Measurements from ENCODE around the gene SMCHD1.

The SMCHD1 gene

GRCh38 chr18:2654928-2655177 is 673 bp upstream of the SMCHD1 start:
- no peak for TF ChIP-seq TAF1 (IDR thresholded peaks at IDR 0.05; ENCODE audit: borderline replicate concordance, insufficient read depth, low read length)
- TF ChIP-seq SIN3A (IDR thresholded peaks at IDR 0.05; ENCODE audit: borderline replicate concordance, insufficient read depth, low read length): no peak
- no peak for TF ChIP-seq FOXP2 (optimal IDR thresholded peaks at IDR 0.05; ENCODE audit: borderline replicate concordance, extremely low read depth, extremely low read length, insufficient read depth)
- TF ChIP-seq POLR2AphosphoS5 (IDR thresholded peaks at IDR 0.05; ENCODE audit: low read depth, low read length): no peak
- TF ChIP-seq, protein P1, sequence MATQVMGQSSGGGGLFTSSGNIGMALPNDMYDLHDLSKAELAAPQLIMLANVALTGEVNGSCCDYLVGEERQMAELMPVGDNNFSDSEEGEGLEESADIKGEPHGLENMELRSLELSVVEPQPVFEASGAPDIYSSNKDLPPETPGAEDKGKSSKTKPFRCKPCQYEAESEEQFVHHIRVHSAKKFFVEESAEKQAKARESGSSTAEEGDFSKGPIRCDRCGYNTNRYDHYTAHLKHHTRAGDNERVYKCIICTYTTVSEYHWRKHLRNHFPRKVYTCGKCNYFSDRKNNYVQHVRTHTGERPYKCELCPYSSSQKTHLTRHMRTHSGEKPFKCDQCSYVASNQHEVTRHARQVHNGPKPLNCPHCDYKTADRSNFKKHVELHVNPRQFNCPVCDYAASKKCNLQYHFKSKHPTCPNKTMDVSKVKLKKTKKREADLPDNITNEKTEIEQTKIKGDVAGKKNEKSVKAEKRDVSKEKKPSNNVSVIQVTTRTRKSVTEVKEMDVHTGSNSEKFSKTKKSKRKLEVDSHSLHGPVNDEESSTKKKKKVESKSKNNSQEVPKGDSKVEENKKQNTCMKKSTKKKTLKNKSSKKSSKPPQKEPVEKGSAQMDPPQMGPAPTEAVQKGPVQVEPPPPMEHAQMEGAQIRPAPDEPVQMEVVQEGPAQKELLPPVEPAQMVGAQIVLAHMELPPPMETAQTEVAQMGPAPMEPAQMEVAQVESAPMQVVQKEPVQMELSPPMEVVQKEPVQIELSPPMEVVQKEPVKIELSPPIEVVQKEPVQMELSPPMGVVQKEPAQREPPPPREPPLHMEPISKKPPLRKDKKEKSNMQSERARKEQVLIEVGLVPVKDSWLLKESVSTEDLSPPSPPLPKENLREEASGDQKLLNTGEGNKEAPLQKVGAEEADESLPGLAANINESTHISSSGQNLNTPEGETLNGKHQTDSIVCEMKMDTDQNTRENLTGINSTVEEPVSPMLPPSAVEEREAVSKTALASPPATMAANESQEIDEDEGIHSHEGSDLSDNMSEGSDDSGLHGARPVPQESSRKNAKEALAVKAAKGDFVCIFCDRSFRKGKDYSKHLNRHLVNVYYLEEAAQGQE (IDR thresholded peaks at IDR 0.05; ENCODE audit: insufficient read depth in 1 of 2, low read depth in 2 of 2, low read length in 2 of 2): no peak

- no peak for TF ChIP-seq TAF1 (IDR thresholded peaks at IDR 0.05; ENCODE audit: borderline replicate concordance, insufficient read depth, low read length)
- TF ChIP-seq, protein P1 (IDR thresholded peaks at IDR 0.05; ENCODE audit: insufficient read depth in 1 of 2, low read depth in 2 of 2, low read length in 2 of 2): no peak
- no peak for TF ChIP-seq POLR2AphosphoS5 (IDR thresholded peaks at IDR 0.05; ENCODE audit: low read depth, low read length)
- TF ChIP-seq FOXP2 (optimal IDR thresholded peaks at IDR 0.05; ENCODE audit: borderline replicate concordance, extremely low read depth, extremely low read length, insufficient read depth): no peak
- no peak for TF ChIP-seq SIN3A (IDR thresholded peaks at IDR 0.05; ENCODE audit: borderline replicate concordance, insufficient read depth, low read length)
These were observed 369 bp downstream of the SMCHD1 start for GRCh38 chr18:2655954-2656236.

DNA sequence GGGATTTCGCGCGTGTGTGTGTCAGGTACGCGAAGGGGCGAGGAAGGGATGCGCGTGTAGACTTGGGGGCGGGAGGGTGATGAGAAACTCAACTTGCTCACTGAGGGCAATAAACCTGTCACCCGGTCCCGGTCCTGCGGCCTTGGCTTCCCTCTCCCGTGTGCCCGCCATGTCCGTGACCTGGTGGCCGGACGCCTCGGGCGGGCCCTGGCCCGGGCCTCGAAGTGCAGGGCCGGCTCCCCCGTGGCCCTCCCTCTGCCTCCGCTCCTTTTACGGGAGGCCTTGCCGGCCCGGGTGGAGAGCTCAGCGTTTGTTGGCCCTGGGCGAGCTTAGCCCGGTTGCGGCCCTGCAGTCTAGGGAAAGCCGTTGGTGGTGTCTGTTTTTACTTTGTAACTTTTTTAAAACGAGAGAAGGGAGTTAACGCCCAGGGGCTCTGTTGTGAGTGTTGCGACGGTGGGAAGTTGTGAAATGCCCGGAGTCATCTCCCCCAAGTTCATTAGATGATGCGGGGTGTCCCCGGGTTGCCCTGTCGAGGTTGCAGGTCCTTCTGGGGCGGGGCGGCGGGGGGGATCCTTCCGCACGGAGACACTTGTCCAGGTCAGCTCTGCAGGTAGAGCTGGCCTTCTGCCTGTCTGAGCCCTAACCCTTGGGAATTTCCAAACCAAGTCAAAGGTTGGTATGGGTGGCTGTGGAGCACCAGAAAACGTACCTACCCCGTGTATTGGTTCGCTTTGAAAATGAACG is 883 bp downstream of the SMCHD1 start:
- no peak for TF ChIP-seq POLR2AphosphoS5 (IDR thresholded peaks at IDR 0.05; ENCODE audit: low read depth, low read length)
- TF ChIP-seq TAF1 (IDR thresholded peaks at IDR 0.05; ENCODE audit: borderline replicate concordance, insufficient read depth, low read length): no peak
- no peak for TF ChIP-seq FOXP2 (optimal IDR thresholded peaks at IDR 0.05; ENCODE audit: borderline replicate concordance, extremely low read depth, extremely low read length, insufficient read depth)
- TF ChIP-seq SIN3A (IDR thresholded peaks at IDR 0.05; ENCODE audit: borderline replicate concordance, insufficient read depth, low read length): peak; percentile 45; the same call in 1 of the 2 replicates
- TF ChIP-seq, protein P1 (IDR thresholded peaks at IDR 0.05; ENCODE audit: insufficient read depth in 1 of 2, low read depth in 2 of 2, low read length in 2 of 2): no peak

- no peak for TF ChIP-seq TAF1 (IDR thresholded peaks at IDR 0.05; ENCODE audit: borderline replicate concordance, insufficient read depth, low read length)
- TF ChIP-seq, protein P1 (IDR thresholded peaks at IDR 0.05; ENCODE audit: insufficient read depth in 1 of 2, low read depth in 2 of 2, low read length in 2 of 2): no peak
- TF ChIP-seq FOXP2 (optimal IDR thresholded peaks at IDR 0.05; ENCODE audit: borderline replicate concordance, extremely low read depth, extremely low read length, insufficient read depth): no peak
- no peak for TF ChIP-seq POLR2AphosphoS5 (IDR thresholded peaks at IDR 0.05; ENCODE audit: low read depth, low read length)
- TF ChIP-seq SIN3A (IDR thresholded peaks at IDR 0.05; ENCODE audit: borderline replicate concordance, insufficient read depth, low read length): no peak
These were observed 1.5 kb downstream of the SMCHD1 start for GRCh38 chr18:2656981-2657512.

Data from PFSK-1 (cell line).